Smooth muscle cell of the coronary artery (primary cell): Measurements from ENCODE around the gene ADH1A. TPM values are rescaled to one million over a fixed set of nuclear protein-coding genes. Genes with fewer than 3 reads are reported as not detected.

ENCODE experiments used
- total RNA-seq: library from RNA; depleted of rRNA; stranded (reverse); fragments of >200 nt; gene quantifications from 2 replicates; pipeline ENCODE4 v1.2.3, GENCODE V29; 2014; ENCODE audit warnings: low replicate concordance

Gene ADH1A
- not detected in 2 replicates for total RNA-seq

GRCh38 chr4:99290848-99291786 is at the start of gene ADH1A:
ADH1A (minus strand) TSS chr4:99290985; CDS start chr4:99290914, 71 bp downstream.

GRCh38 chr4:99321241-99322191 is 30.7 kb upstream of the ADH1A start, which contains the start of gene ADH1B:
ADH1B (minus strand) TSS chr4:99321401; CDS start chr4:99321331, 70 bp downstream.

Other genes with a start within 250 kb of the ADH1A start
- gene ADH5, start 202.2 kb downstream of the ADH1A start, total RNA-seq: 175 and 393 TPM in 2 replicates
- not detected in 2 replicates for gene ADH4, start 146.7 kb downstream of the ADH1A start, total RNA-seq
- gene ADH6, start 71.7 kb downstream of the ADH1A start, total RNA-seq: 0.70 TPM in 1 of 2 replicates, not detected in the other
- 1.5 and 565 TPM in 2 replicates for gene ADH1B, start 30.4 kb upstream of the ADH1A start, total RNA-seq
- gene ADH1C, start 61.8 kb upstream of the ADH1A start, total RNA-seq: 0.08 and 0.12 TPM in 2 replicates
- 0.70 TPM in 1 of 2 replicates, not detected in the other for gene ADH7, start 144.4 kb upstream of the ADH1A start, total RNA-seq
- gene C4orf17, start 220.0 kb upstream of the ADH1A start, total RNA-seq: not detected in 2 replicates